Neural crest cell (in vitro differentiated cells): ENCODE data around the gene KIAA1328. TPM values are rescaled to one million over a fixed set of nuclear protein-coding genes. Genes with fewer than 3 reads are reported as not detected.

Experiments
- DNase-seq: peaks from one replicate; pipeline ENCODE4 v3.0.0; 2021; ENCODE audit warnings: low read depth, mixed read lengths, low spot score
- H3K27ac Mint-ChIP-seq: one replicate; pipeline ENCODE4 v1.8.0; 2021; ENCODE audit warnings: mild to moderate bottlenecking, mixed read lengths; ENCODE audit not compliant: unreplicated experiment
- H3K27me3 Mint-ChIP-seq: 2 replicates; pipeline ENCODE4 v1.8.0; 2021; ENCODE audit warnings: low read depth, mild to moderate bottlenecking, mixed read lengths
- H3K36me3 Mint-ChIP-seq: 2 replicates; pipeline ENCODE4 v1.8.0; 2021; ENCODE audit warnings: low read depth, mild to moderate bottlenecking, mixed read lengths
- H3K4me1 Mint-ChIP-seq: 2 replicates; pipeline ENCODE4 v1.8.0; 2021; ENCODE audit warnings: mixed read lengths
- H3K4me3 Mint-ChIP-seq: one replicate; pipeline ENCODE4 v1.8.0; 2021; ENCODE audit warnings: mild to moderate bottlenecking, mixed read lengths
- H3K9me3 Mint-ChIP-seq: 2 replicates; pipeline ENCODE4 v1.8.0; 2021; ENCODE audit warnings: mixed read lengths
- total RNA-seq: library from RNA; stranded (reverse); gene quantifications from 2 replicates; pipeline ENCODE4 v1.2.1, GENCODE V29; 2021
- TF ChIP-seq, protein P1 (sequence below): fragments of 200-600 bp; sonication (generic); conservative IDR thresholded peaks from 2 replicates; pipeline ENCODE4 v1.5.0; 2021; ENCODE audit warnings: antibody characterized with exemption, mild to moderate bottlenecking

KIAA1328 gene
- total RNA-seq, 1 donor from 2014 or later, result 12.3 TPM

GRCh38 chr18:36929601-36930000 lies 100.7 kb downstream of the KIAA1328 start:
- Mint-ChIP-seq H3K9me3 (no peaks in the 10 kb centered on the region), H3K4me1 (no peaks in the 10 kb centered on the region), H3K27ac (no peak overlapping the region), H3K36me3 (peaks cover 4% of the 10 kb centered on the region), H3K27me3 (no peaks in the 10 kb centered on the region), H3K4me3 (no peak overlapping the region)
- DNase-seq, result no peak
- TF ChIP-seq, protein P1, sequence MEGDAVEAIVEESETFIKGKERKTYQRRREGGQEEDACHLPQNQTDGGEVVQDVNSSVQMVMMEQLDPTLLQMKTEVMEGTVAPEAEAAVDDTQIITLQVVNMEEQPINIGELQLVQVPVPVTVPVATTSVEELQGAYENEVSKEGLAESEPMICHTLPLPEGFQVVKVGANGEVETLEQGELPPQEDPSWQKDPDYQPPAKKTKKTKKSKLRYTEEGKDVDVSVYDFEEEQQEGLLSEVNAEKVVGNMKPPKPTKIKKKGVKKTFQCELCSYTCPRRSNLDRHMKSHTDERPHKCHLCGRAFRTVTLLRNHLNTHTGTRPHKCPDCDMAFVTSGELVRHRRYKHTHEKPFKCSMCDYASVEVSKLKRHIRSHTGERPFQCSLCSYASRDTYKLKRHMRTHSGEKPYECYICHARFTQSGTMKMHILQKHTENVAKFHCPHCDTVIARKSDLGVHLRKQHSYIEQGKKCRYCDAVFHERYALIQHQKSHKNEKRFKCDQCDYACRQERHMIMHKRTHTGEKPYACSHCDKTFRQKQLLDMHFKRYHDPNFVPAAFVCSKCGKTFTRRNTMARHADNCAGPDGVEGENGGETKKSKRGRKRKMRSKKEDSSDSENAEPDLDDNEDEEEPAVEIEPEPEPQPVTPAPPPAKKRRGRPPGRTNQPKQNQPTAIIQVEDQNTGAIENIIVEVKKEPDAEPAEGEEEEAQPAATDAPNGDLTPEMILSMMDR, result no peak

- H3K36me3 Mint-ChIP-seq, result peaks cover 9% of the 10 kb centered on the region
- TF ChIP-seq, protein P1, result no peak
- no peak overlapping the region for H3K4me3 Mint-ChIP-seq
- H3K27ac Mint-ChIP-seq, result no peak overlapping the region
- peaks cover 4% of the 10 kb centered on the region for H3K9me3 Mint-ChIP-seq
- DNase-seq, result no peak
- H3K27me3 Mint-ChIP-seq, result no peaks in the 10 kb centered on the region
- H3K4me1 Mint-ChIP-seq, result no peaks in the 10 kb centered on the region
Observed at GRCh38 chr18:36931106-36931505, 102.2 kb downstream of the KIAA1328 start.

GRCh38 chr18:36933552-36933951 lies 104.6 kb downstream of the KIAA1328 start:
- Mint-ChIP-seq H3K36me3 (peaks cover 29% of the 10 kb centered on the region), H3K27ac (no peak overlapping the region), H3K4me1 (no peaks in the 10 kb centered on the region), H3K9me3 (peaks cover 22% of the 10 kb centered on the region), H3K27me3 (no peaks in the 10 kb centered on the region), H3K4me3 (no peak overlapping the region)
- TF ChIP-seq, protein P1, result no peak
- DNase-seq, result no peak

DNA sequence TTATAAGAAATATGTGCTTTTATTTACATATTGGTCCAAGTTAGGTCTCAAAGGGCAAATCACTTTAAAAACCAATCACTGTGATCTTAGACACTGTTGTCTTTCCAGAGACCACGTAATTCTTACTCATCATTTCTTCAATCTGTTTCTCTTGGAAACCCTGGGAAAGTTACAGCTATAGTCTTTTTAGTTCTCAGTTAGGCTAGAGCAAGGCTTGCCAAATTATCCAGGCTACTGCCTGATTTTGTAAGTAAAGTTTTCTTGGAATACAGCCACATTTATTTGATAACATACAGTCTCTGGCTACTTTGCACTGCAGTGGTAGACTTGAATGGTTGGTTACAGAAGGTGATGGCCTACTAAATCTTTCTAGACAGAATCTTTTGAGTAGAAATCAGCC lies 106.0 kb downstream of the KIAA1328 start:
- Mint-ChIP-seq H3K9me3 (peaks cover 26% of the 10 kb centered on the region), H3K36me3 (peaks cover 35% of the 10 kb centered on the region), H3K4me1 (no peaks in the 10 kb centered on the region), H3K4me3 (no peak overlapping the region), H3K27me3 (no peaks in the 10 kb centered on the region), H3K27ac (no peak overlapping the region)
- TF ChIP-seq, protein P1, result no peak
- no peak for DNase-seq

- DNase-seq, result no peak
- Mint-ChIP-seq H3K9me3 (peaks cover 12% of the 10 kb centered on the region), H3K27ac (no peak overlapping the region), H3K4me1 (no peaks in the 10 kb centered on the region), H3K36me3 (peaks cover 16% of the 10 kb centered on the region), H3K4me3 (no peak overlapping the region), H3K27me3 (no peaks in the 10 kb centered on the region)
- TF ChIP-seq, protein P1, result peak; percentile 85
Observed at GRCh38 chr18:36942264-36942663, 113.3 kb downstream of the KIAA1328 start.

- peaks cover 4% of the 10 kb centered on the region for H3K4me1 Mint-ChIP-seq
- H3K4me3 Mint-ChIP-seq, result no peak overlapping the region
- TF ChIP-seq, protein P1, result no peak
- H3K27me3 Mint-ChIP-seq, result no peaks in the 10 kb centered on the region
- H3K27ac Mint-ChIP-seq, result no peak overlapping the region
- no peak for DNase-seq
- H3K9me3 Mint-ChIP-seq, result peaks cover 3% of the 10 kb centered on the region
- H3K36me3 Mint-ChIP-seq, result peaks cover 3% of the 10 kb centered on the region
Observed at GRCh38 chr18:36947820-36948348, 119.0 kb downstream of the KIAA1328 start.
